ENCODE results near the gene PGAM2. TPM values are rescaled to one million over a fixed set of nuclear protein-coding genes. Genes with fewer than 3 reads are reported as not detected.
A peak's percentile ranks its signal among the peaks of the same experiment; 100 is the strongest.

Gene PGAM2
- total RNA-seq, 3 donors from 2014 or later: 0.64 to 0.73 (median 0.66) TPM

- DNase-seq (ENCODE audit: low spot score in 2 of 2): peak in 1 of 2 donors; percentile 25
- no peak for TF ChIP-seq POLR2A (IDR thresholded peaks at IDR 0.05)
- no peak for TF ChIP-seq POLR2AphosphoS5 (IDR thresholded peaks at IDR 0.05)
- no peak for TF ChIP-seq CTCF (IDR thresholded peaks at IDR 0.05)
- no peak overlapping the region for H3K27ac ChIP-seq
- no peaks in the 10 kb centered on the region for H3K4me1 ChIP-seq
- H3K4me3 ChIP-seq: no peak overlapping the region
- intact Hi-C loops (cut with DNase I; ENCODE audit: low total_unique reads): no loop called here
- no peaks in the 10 kb centered on the region for H3K27me3 ChIP-seq
- peaks cover 10% of the 10 kb centered on the region for H3K36me3 ChIP-seq
- H3K9me3 ChIP-seq: no peaks in the 10 kb centered on the region
Measured at GRCh38 chr7:44059219-44060090, 5.9 kb downstream of the PGAM2 start.

GRCh38 chr7:44058759-44059218 lies 6.6 kb downstream of the PGAM2 start:
- Histone ChIP-seq H3K27me3 (no peaks in the 10 kb centered on the region), H3K9me3 (no peaks in the 10 kb centered on the region), H3K27ac (no peak overlapping the region), H3K36me3 (peaks cover 10% of the 10 kb centered on the region), H3K4me1 (no peaks in the 10 kb centered on the region), H3K4me3 (no peak overlapping the region)
- intact Hi-C loops (cut with DNase I; ENCODE audit: low total_unique reads): no loop called here
- TF ChIP-seq CTCF (IDR thresholded peaks at IDR 0.05): no peak
- no peak for TF ChIP-seq POLR2A (IDR thresholded peaks at IDR 0.05)
- TF ChIP-seq POLR2AphosphoS5 (IDR thresholded peaks at IDR 0.05): no peak
- peak in 1 of 2 donors; percentile 25 for DNase-seq (ENCODE audit: low spot score in 2 of 2)

GRCh38 chr7:44057849-44058758 lies 7.3 kb downstream of the PGAM2 start:
- intact Hi-C loops (cut with DNase I; ENCODE audit: low total_unique reads): no loop called here
- peak in 1 of 2 donors; percentile 35 for DNase-seq (ENCODE audit: low spot score in 2 of 2)

GRCh38 chr7:44057181-44057848 lies 8.1 kb downstream of the PGAM2 start:
- no peak overlapping the region for H3K4me3 ChIP-seq
- no peaks in the 10 kb centered on the region for H3K27me3 ChIP-seq
- no peaks in the 10 kb centered on the region for H3K9me3 ChIP-seq
- intact Hi-C loops (cut with DNase I; ENCODE audit: low total_unique reads): no loop called here
- no peak overlapping the region for H3K27ac ChIP-seq
- H3K4me1 ChIP-seq: no peaks in the 10 kb centered on the region
- TF ChIP-seq CTCF (IDR thresholded peaks at IDR 0.05) (no peak), POLR2AphosphoS5 (IDR thresholded peaks at IDR 0.05) (no peak), POLR2A (IDR thresholded peaks at IDR 0.05) (no peak)
- no peak for DNase-seq (ENCODE audit: low spot score in 2 of 2)
- peaks cover 10% of the 10 kb centered on the region for H3K36me3 ChIP-seq

More at GRCh38 chr7:44057849-44058758, 7.3 kb downstream of the PGAM2 start:
- Histone ChIP-seq H3K27me3 (no peaks in the 10 kb centered on the region), H3K4me3 (no peak overlapping the region), H3K9me3 (no peaks in the 10 kb centered on the region), H3K4me1 (no peaks in the 10 kb centered on the region), H3K27ac (no peak overlapping the region), H3K36me3 (peaks cover 10% of the 10 kb centered on the region)
- TF ChIP-seq POLR2AphosphoS5 (IDR thresholded peaks at IDR 0.05) (no peak), POLR2A (IDR thresholded peaks at IDR 0.05) (no peak), CTCF (IDR thresholded peaks at IDR 0.05) (no peak)

All from breast epithelium (tissue), 4 donors.